MM.1S (cell line): Measurements from ENCODE around the gene CCDC14.

Source experiments
- DNase-seq: peaks from one replicate; pipeline ENCODE4 v3.0.0-alpha.2; 2015
- H2AFZ ChIP-seq: fragments of 300-600 bp; sonication (generic); 2 replicates; pipeline ENCODE4 v1.6.0; 2016; ENCODE audit warnings: antibody characterized with exemption, low read length
- H3F3A ChIP-seq: fragments of 300-600 bp; sonication (generic); 2 replicates; pipeline ENCODE4 v1.6.1; 2016; ENCODE audit warnings: mild to moderate bottlenecking, antibody characterized with exemption, low read length, moderate library complexity, mixed read lengths; ENCODE audit not compliant: insufficient read depth
- H3K27ac ChIP-seq: fragments of 300-600 bp; sonication (generic); 2 replicates; pipeline ENCODE4 v1.5.1; 2016; ENCODE audit warnings: mild to moderate bottlenecking, low read length
- H3K27me3 ChIP-seq: fragments of 300-600 bp; sonication (generic); replicated peaks from 2 replicates; pipeline ENCODE4 v1.6.0; 2016; ENCODE audit warnings: low read length; ENCODE audit not compliant: insufficient read depth
- H3K36me3 ChIP-seq: fragments of 300-600 bp; sonication (generic); replicated peaks from 2 replicates; pipeline ENCODE4 v1.6.1; 2016; ENCODE audit warnings: mild to moderate bottlenecking, low read length, mixed read lengths; ENCODE audit not compliant: insufficient read depth
- H3K4me1 ChIP-seq: fragments of 300-600 bp; sonication (generic); 2 replicates; pipeline ENCODE4 v1.6.1; 2016; ENCODE audit warnings: low read length, mixed read lengths
- H3K4me2 ChIP-seq: fragments of 300-600 bp; sonication (generic); 2 replicates; pipeline ENCODE4 v1.6.0; 2016; ENCODE audit warnings: low read depth, low read length
- H3K4me3 ChIP-seq: fragments of 300-600 bp; sonication (generic); 2 replicates; pipeline ENCODE4 v1.5.1; 2016; ENCODE audit warnings: low read length, mixed read lengths
- H3K79me2 ChIP-seq: fragments of 300-600 bp; sonication (generic); 2 replicates; pipeline ENCODE4 v1.6.1; 2016; ENCODE audit warnings: mixed run types, low read length, mixed read lengths
- H3K9ac ChIP-seq: fragments of 300-600 bp; sonication (generic); 2 replicates; pipeline ENCODE4 v1.6.1; 2016; ENCODE audit warnings: low read length, mixed read lengths
- H3K9me2 ChIP-seq: fragments of 300-600 bp; sonication (generic); replicated peaks from 2 replicates; pipeline ENCODE4 v1.6.1; 2016; ENCODE audit warnings: mild to moderate bottlenecking, low read length, mixed read lengths; ENCODE audit not compliant: insufficient read depth
- H3K9me3 ChIP-seq: fragments of 300-600 bp; sonication (generic); replicated peaks from 2 replicates; pipeline ENCODE4 v1.6.1; 2016; ENCODE audit warnings: mild to moderate bottlenecking, low read length, mixed read lengths; ENCODE audit not compliant: insufficient read depth
- H4K20me1 ChIP-seq: fragments of 300-600 bp; sonication (generic); 2 replicates; pipeline ENCODE4 v1.6.1; 2016; ENCODE audit warnings: mild to moderate bottlenecking, low read length, moderate library complexity, mixed read lengths; ENCODE audit not compliant: insufficient read depth
- CTCF ChIP-seq: fragments of 300-600 bp; sonication (generic); IDR thresholded peaks from 2 replicates; pipeline ENCODE4 v1.5.1; 2016; ENCODE audit warnings: antibody characterized with exemption, low read length, mixed read lengths
- EZH2 ChIP-seq: fragments of 300-600 bp; sonication (generic); optimal IDR thresholded peaks from 2 replicates; pipeline ENCODE3; 2017; ENCODE audit warnings: low read depth, mild to moderate bottlenecking, antibody characterized with exemption, low read length, mixed read lengths
- EZH2phosphoT487 ChIP-seq: fragments of 300-600 bp; sonication (generic); IDR thresholded peaks from 2 replicates; pipeline ENCODE4 v1.6.1; 2018; ENCODE audit warnings: antibody characterized with exemption, low read length

CCDC14 gene

GRCh38 chr3:123883111-123883510 lies 77.9 kb downstream of the CCDC14 start:
- H3K36me3 ChIP-seq: no peaks in the 10 kb centered on the region
- H4K20me1 ChIP-seq: no peaks in the 10 kb centered on the region
- H3K4me1 ChIP-seq: no peaks in the 10 kb centered on the region; the same call in 1 of the 2 replicates
- H3K4me2 ChIP-seq: no peak overlapping the region
- TF ChIP-seq CTCF: no peak
- TF ChIP-seq EZH2phosphoT487: no peak
- no peak for TF ChIP-seq EZH2
- no peak overlapping the region for H3K4me3 ChIP-seq
- no peak overlapping the region for H3K27ac ChIP-seq
- H3F3A ChIP-seq: no peaks in the 10 kb centered on the region
- no peak overlapping the region for H2AFZ ChIP-seq
- H3K27me3 ChIP-seq: no peaks in the 10 kb centered on the region
- H3K9me3 ChIP-seq: no peaks in the 10 kb centered on the region
- H3K9ac ChIP-seq: no peak overlapping the region
- no peaks in the 10 kb centered on the region for H3K79me2 ChIP-seq
- no peaks in the 10 kb centered on the region for H3K9me2 ChIP-seq
- DNase-seq: no peak

GRCh38 chr3:123881771-123882170 lies 79.3 kb downstream of the CCDC14 start:
- no peak for DNase-seq
- Histone ChIP-seq H2AFZ (no peak overlapping the region), H3K4me2 (no peak overlapping the region), H3F3A (no peaks in the 10 kb centered on the region), H3K9ac (no peak overlapping the region), H3K36me3 (no peaks in the 10 kb centered on the region), H3K4me1 (no peaks in the 10 kb centered on the region; the same call in 1 of the 2 replicates), H3K4me3 (no peak overlapping the region), H3K79me2 (no peaks in the 10 kb centered on the region), H3K9me3 (no peaks in the 10 kb centered on the region), H3K9me2 (no peaks in the 10 kb centered on the region), H4K20me1 (no peaks in the 10 kb centered on the region), H3K27ac (no peak overlapping the region), H3K27me3 (no peaks in the 10 kb centered on the region)
- TF ChIP-seq EZH2phosphoT487 (no peak), EZH2 (no peak), CTCF (no peak)

GRCh38 chr3:123880998-123881561 lies 79.9 kb downstream of the CCDC14 start:
- Histone ChIP-seq H3K9me3 (no peaks in the 10 kb centered on the region), H3K4me2 (no peak overlapping the region), H3K79me2 (no peaks in the 10 kb centered on the region), H4K20me1 (no peaks in the 10 kb centered on the region), H3K27ac (no peak overlapping the region), H3K9me2 (no peaks in the 10 kb centered on the region), H3K4me1 (no peaks in the 10 kb centered on the region; the same call in 1 of the 2 replicates), H3K36me3 (no peaks in the 10 kb centered on the region), H3F3A (no peaks in the 10 kb centered on the region), H3K27me3 (no peaks in the 10 kb centered on the region), H3K9ac (no peak overlapping the region), H3K4me3 (no peak overlapping the region), H2AFZ (no peak overlapping the region)
- DNase-seq: no peak
- TF ChIP-seq EZH2phosphoT487 (no peak), CTCF (peak; percentile 23; the same call in 1 of the 2 replicates)
